ENCODE results near the gene SCAF11. TPM values are rescaled to one million over a fixed set of nuclear protein-coding genes. Genes with fewer than 3 reads are reported as not detected.
A peak's percentile ranks its signal among the peaks of the same experiment; 100 is the strongest.
"Not testable (repeated sequence)": the region's sequence is repeated elsewhere in the genome, so short reads cannot be mapped to it uniquely, and the experiment has no call there.

The SCAF11 gene
- 100 to 1,000 TPM in 4 of 5 donors, 10 to 100 TPM in 1; 82.8 to 136 (median 131) TPM for polyA plus RNA-seq (ENCODE audit: insufficient read depth in 1 of 5, insufficient read length in 5 of 5, low replicate concordance in 1 of 5)
- long read RNA-seq, donor 1, full-length matches to known transcripts, result 29 of 62 reads
- long read RNA-seq, donor 1, partial matches to known transcripts, result 33 of 62 reads
- long read RNA-seq, donor 1, other reads (novel, unspliced or antisense), result 0 of 62 reads
- long read RNA-seq, donor 2, full-length matches to known transcripts, result 6 of 6 reads
- long read RNA-seq, donor 2, partial matches to known transcripts, result 0 of 6 reads
- long read RNA-seq, donor 2, other reads (novel, unspliced or antisense), result 0 of 6 reads
- long read RNA-seq, donor 3, full-length matches to known transcripts, result 18 of 24 reads
- long read RNA-seq, donor 3, partial matches to known transcripts, result 6 of 24 reads
- long read RNA-seq, donor 3, other reads (novel, unspliced or antisense), result 0 of 24 reads
- long read RNA-seq, donor 4, full-length matches to known transcripts, result 21 of 72 reads
- long read RNA-seq, donor 4, partial matches to known transcripts, result 51 of 72 reads
- long read RNA-seq, donor 4, other reads (novel, unspliced or antisense), result 0 of 72 reads
- long read RNA-seq, donor 5, full-length matches to known transcripts, result 26 of 46 reads
- long read RNA-seq, donor 5, partial matches to known transcripts, result 20 of 46 reads
- long read RNA-seq, donor 5, other reads (novel, unspliced or antisense), result 0 of 46 reads
- long read RNA-seq, donor 6, full-length matches to known transcripts, result 23 of 37 reads
- long read RNA-seq, donor 6, partial matches to known transcripts, result 14 of 37 reads
- long read RNA-seq, donor 6, other reads (novel, unspliced or antisense), result 0 of 37 reads
- long read RNA-seq, donor 7, full-length matches to known transcripts, result 17 of 24 reads
- long read RNA-seq, donor 7, partial matches to known transcripts, result 7 of 24 reads
- long read RNA-seq, donor 7, other reads (novel, unspliced or antisense), result 0 of 24 reads
- long read RNA-seq, donor 8, full-length matches to known transcripts, result 6 of 6 reads
- long read RNA-seq, donor 8, partial matches to known transcripts, result 0 of 6 reads
- long read RNA-seq, donor 8, other reads (novel, unspliced or antisense), result 0 of 6 reads

DNA sequence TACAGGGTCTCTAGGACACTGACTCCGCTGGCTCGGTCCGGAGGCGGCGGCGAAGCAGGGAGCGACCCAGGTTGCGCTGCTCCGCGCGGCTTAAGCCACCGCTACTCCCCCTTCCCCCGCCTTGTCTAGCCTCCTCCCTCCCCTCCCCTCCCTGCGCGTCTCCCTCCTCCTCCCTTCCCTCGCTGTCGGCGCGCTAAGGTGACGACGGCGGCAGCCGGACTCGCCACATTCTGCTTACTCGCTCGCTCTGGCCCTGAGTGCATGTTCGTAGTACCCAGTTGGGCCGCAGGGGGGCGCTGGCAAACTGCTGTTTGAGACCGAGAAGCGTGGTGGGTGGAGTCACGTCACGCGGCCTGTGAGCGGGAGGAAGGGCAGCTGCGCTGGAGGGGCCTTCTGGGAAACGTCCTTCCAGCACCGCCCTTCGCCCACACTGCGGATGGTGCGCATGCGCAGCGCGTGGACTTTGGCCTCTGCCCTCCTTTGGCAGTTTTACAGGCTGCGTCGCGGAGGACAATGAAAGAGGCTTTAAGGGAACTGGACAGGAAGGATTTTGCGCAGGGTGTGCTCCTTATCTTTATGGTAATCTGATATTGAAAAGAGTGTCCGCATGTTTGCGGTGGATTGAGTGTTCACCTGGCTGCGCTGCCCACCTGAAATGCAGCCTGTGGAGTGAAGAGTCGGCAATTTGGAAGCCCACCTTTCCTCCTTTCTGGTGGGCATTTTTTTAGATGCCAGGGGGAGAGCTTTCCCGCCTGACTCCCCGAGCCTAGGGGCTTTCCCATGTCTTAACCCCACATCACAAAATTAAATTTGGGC, at the start of gene SCAF11:
SCAF11 (minus strand) TSS at position 107 of the 816 bp plus-strand sequence. CDS start 26,407 bp downstream, outside the sequence.
- DNase-seq, result peak; percentile 100

- not testable (repeated sequence) for DNase-seq
Measured at GRCh38 chr12:46037066-46037465, 46.7 kb upstream of the SCAF11 start.

DNA sequence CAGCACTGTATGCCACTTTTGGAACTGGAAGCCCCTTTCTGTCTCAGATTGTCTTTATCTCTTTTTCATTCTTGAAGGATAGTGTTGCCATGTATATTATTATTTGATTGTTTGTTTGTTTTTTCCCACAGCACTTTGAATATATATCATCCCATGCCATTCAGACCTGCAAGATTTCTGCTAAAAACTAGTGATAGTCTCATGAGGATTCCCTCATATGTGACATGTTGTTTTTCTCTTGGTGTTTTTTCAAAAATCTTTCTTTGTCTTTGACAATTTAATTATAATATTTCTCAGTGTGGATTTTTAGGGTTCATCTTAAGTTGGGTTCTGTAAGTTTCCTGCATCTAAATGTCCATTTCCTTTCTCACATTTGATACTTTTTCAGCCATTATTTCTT, 36.8 kb upstream of the SCAF11 start:
- DNase-seq, result no peak

GRCh38 chr12:46024099-46024498, 33.7 kb upstream of the SCAF11 start:
- no peak for DNase-seq

DNA sequence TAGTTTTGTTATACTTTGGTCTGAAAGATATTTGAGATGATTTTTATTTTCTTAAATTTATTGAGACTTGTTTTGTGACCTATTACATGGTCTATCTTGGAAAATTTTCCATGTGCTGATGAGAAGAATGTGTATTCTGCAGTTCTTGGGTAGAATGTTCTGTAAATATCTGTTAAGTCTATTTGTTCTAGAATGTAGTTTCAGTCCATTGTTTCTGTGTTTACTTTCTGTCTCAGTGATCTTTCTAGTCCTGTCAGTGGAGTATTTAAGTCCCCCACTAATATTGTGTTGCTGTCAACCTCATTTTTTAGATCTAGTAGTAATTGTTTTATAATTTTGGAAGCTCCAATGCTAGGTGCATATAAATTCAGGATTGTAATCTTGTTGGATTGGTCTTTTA, 30.4 kb upstream of the SCAF11 start:
- DNase-seq, result no peak

DNA sequence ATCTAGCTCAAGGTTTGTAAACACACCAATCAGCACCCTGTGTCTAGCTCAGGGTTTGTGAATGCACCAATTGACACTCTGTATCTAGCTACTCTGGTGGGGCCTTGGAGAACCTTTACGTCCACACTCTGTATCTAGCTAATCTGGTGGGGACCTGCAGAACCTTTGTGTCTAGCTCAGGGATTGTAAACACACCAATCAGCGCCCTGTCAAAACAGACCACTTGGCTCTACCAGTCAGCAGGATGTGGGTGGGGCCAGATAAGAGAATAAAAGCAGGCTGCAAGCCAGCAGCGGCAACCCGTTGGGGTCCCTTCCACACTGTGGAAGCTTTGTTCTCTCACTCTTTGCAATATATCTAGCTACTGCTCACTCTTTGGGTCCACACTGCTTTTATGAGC, 28.3 kb upstream of the SCAF11 start:
- not testable (repeated sequence) for DNase-seq

- DNase-seq, result not testable (repeated sequence)
Measured at GRCh38 chr12:46017866-46018375, 27.5 kb upstream of the SCAF11 start.

DNA sequence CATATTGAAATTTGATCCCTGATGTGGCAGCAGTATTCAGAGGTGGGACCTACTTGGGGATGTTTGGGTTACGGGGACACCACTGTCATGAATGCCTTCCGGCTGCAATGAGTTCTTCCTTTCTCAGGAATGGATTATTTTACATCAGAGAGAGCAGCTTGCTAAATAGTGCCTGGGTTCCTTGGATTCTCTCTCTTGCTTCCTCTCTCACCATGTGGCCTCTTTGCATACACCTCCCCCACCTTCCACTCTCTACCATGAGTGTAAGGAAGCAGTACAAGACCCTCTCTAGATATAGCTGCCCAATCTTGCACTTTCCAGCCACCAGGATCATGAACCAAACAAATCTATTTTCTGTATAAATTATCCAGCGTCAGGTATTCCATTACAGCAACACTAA, 15.4 kb upstream of the SCAF11 start:
- DNase-seq, result no peak

DNA sequence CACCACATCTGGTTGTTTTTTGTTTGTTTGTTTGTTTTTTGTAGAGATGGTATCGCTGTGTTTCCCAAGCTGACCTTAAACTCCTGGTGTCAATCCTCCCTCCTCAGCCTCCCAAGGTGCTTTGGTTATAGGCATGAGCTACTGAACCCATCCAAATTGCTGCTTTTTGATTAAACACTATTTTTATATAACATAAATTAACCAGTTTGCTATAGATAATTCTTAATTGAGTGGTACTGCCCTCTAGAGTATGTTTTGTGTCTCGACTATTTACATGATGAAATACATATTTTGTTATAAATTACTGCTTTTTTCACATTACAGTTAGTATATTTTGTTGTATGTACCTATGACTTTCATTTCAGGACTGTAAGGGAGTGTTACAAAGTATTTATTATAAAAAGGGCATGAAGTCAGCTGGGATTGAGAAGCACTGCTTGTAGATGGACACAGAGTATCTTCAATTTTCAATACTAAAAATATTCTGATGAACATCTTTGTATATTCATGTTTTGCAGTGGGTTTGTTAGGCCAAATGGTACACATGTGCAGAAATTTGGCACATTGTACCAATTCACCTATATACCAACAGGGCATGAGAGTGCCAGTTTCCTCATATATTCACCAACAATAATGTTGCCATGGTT, 14.9 kb upstream of the SCAF11 start:
- peak in 1 of 2 donors; percentile 15 for DNase-seq

GRCh38 chr12:46004715-46005114, 14.3 kb upstream of the SCAF11 start:
- no peak for DNase-seq

- DNase-seq, result not testable (repeated sequence)
Measured at GRCh38 chr12:46000076-46000475, 9.7 kb upstream of the SCAF11 start.

DNA sequence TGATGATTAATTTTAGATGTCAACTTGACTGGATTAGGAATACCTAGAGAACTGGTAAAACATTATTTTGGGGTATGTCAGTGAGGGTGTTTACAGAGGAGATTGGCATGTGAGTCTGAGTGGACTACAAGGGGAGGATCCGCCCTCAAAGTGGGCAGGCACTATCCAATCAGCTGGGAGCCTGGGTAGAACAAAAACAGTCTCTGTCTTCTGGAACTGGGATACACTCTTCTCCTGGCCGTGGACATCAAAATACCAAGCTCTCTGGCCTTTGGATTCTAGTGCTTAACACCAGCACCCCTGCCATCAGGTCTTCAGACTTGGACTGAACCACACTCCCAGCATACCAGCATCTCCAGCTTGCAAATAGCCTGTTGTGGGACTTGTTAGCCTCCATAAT, 4.4 kb upstream of the SCAF11 start:
- no peak for DNase-seq

DNA sequence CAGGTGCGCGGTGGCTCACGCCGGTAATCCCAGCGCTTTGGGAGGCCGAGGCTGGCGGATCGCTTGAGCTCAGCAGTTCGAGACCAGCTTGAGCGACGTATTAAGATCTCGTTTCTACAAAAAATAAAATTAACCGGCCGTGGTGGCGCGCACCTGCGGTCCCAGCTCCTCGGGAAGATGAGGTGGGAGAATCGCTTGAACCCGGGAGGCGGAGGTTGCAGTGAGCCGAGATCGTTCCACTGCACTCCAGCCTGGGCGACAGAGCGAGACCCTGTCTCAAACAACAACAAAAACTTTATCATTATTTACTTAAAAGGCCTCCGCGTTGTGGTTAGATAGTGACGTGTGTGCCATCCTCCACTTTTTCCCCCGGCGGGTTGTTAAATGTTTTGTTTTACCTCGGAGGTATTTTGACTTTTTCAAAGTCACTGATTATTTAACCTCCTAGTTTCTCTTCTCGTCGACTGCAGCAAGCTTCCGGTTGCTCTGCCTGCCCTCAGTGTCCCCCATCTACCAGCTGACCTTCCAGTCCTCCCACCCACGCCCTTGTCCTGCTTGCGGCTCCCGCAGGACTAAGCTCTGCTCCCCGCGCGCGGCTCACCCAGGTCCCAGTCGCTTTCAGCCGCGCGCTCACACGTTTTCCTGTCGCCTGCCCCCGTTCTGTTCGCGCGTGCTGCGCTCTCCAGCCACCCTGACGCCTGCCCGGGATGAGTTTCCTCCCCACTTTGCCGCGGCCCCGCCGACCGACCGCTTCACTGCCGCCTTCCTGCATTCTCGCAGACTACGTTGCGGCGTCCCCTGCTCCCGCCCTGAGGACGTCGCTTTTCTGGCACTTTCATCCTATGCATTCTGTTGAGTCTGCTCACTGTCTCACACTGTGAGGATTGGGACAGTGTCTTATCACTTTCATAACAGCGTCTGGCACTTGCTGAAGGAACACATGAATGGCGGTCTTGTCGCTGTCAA, 1.2 kb upstream of the SCAF11 start:
- peak; percentile 75 to 82 for DNase-seq

DNA sequence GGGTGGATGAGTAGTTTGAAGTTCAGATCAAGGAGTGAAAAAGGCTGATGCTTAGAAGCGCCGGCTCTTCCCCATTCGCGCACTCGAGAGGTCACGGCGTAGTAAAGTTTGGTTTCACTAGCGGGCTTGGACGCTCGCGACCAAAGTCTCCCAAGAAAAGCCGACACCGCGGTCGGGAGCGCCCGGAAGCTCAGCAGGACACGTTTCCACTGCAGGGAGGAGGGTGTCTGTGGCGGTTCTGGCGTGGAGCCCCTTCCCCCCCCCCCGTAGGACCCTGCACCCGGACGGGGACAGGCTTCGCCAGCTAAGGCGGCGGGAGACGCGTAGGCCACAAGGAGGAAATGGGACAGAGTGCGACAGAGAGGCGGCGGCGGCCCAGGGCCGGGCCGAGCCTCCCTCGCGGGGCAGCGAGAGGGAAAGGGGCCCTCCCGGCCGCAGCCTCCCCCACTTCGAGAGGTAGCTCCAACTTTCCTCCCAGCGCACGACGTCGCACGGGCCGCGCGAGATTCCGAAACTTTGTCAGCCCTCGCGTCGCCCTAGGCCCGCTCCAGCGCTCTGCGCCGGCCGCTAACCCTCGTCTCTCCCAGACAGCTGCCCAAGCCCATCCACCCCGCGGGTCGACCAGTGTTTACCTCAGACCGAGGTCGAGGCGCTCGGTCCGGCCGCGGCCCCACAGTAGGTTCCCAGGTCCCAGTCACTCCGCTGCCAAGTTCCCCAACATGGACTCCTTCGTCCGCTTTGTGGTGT, 480 bp downstream of the SCAF11 start:
- DNase-seq, result peak; percentile 72 to 77

GRCh38 chr12:45989287-45989686, 1.1 kb downstream of the SCAF11 start:
- no peak for DNase-seq

GRCh38 chr12:45988264-45988663, 2.1 kb downstream of the SCAF11 start:
- DNase-seq, result no peak

GRCh38 chr12:45987340-45987727, 3.0 kb downstream of the SCAF11 start:
- DNase-seq, result no peak

DNA sequence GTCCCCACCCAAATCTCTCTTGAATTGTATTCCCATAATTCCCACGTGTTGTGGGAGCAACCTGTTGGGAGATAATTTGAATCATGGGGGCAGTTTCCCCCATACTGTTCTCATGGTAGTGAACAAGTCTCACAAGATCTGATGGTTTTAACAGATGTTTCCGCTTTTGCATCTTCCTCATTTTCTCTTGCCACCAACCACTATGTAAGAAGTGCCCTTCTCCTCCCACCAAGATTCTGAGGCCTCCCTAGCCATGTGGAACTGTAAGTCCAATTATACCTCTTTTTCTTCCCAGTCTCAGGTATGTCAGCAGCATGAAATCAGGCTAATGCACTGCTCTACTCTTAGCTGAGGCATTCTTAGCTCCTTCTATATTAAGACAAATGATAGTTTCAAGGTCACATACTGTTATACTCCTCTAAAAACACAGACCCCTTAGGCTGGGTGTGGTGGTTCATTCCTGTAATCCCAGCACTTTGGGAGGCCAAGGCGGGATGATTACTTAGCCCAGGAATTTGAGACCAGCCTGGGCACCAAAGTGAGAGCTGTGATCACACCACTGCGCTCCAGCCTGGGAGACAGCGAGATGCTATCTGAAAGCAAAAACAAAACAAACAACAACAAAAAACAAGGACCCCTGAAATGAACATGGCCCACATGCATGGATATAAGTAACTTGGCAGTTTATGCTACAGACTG, 3.6 kb downstream of the SCAF11 start:
- DNase-seq, result no peak
